Activated CD4-positive, alpha-beta T cell treated with anti-CD3 and anti-CD28 coated beads, Interleukin-2, amount 10 ng/mL, durations not matched to agents 24 days and 14 days (primary cell): ENCODE data around the gene SELENOF. TPM values are rescaled to one million over a fixed set of nuclear protein-coding genes. Genes with fewer than 3 reads are reported as not detected.
A peak's percentile ranks its signal among the peaks of the same experiment; 100 is the strongest.
"Not testable (repeated sequence)": the region's sequence is repeated elsewhere in the genome, so short reads cannot be mapped to it uniquely, and the experiment has no call there.

Source experiments
- DNase-seq: peaks from one replicate; pipeline ENCODE4 v3.0.0; 2022
- H3K27ac Mint-ChIP-seq: one replicate; pipeline ENCODE4 v1.8.0; 2022; ENCODE audit warnings: mild to moderate bottlenecking, mixed read lengths
- H3K27me3 Mint-ChIP-seq: one replicate; pipeline ENCODE4 v1.8.0; 2022; ENCODE audit warnings: mixed read lengths
- H3K36me3 Mint-ChIP-seq: one replicate; pipeline ENCODE4 v1.8.0; 2022; ENCODE audit warnings: low read depth, mild to moderate bottlenecking, mixed read lengths
- H3K4me1 Mint-ChIP-seq: one replicate; pipeline ENCODE4 v1.8.0; 2021; ENCODE audit warnings: mixed read lengths
- H3K4me3 Mint-ChIP-seq: one replicate; pipeline ENCODE4 v1.8.0; 2022; ENCODE audit warnings: mild to moderate bottlenecking, moderate library complexity, mixed read lengths
- H3K9me3 Mint-ChIP-seq: one replicate; pipeline ENCODE4 v1.8.0; 2021; ENCODE audit warnings: mixed read lengths
- intact Hi-C: fragments of 100-400 bp; cut with micrococcal nuclease; formaldehyde crosslinking; loops from one replicate; pipeline ENCODE4 v1.15.1; 2023
- total RNA-seq: library from RNA; stranded (reverse); gene quantifications from 2 replicates; pipeline ENCODE4 v1.2.3, GENCODE V29; 2022

SELENOF gene
- total RNA-seq, 1 donor from 2014 or later, result 184 TPM

GRCh38 chr1:86833461-86834215, 80.3 kb downstream of the SELENOF start:
- peaks cover 4% of the 10 kb centered on the region for H3K4me1 Mint-ChIP-seq
- H3K27me3 Mint-ChIP-seq, result peaks cover 6% of the 10 kb centered on the region
- no peaks in the 10 kb centered on the region for H3K9me3 Mint-ChIP-seq
- H3K36me3 Mint-ChIP-seq, result no peaks in the 10 kb centered on the region
- intact Hi-C loops, result loop anchor here (1.0 kb wide), 2 partner anchors 132 to 251 kb away; no protein-coding TSS in a partner anchor
- H3K4me3 Mint-ChIP-seq, result no peak overlapping the region
- DNase-seq, result peak; percentile 85
- H3K27ac Mint-ChIP-seq, result no peak overlapping the region

DNA sequence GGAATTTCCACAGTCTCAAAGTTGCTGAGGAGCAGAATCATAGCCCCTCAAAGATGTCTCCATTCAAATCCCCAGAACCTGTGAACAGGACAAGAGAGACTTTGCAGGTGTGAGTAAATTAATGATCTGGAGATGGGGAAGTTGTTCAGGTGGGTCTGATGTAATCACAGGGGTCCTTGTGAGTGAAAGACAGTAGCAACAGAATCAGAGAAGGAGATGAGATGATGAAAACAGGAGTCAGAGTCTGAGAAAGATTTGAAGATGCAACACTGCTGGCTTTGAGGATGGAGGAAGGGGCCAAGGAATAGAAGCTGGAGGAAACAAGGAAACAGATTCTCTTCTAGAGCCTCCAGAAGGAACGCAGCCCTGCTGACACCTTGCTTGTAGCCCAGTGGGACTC, 81.5 kb downstream of the SELENOF start:
- Mint-ChIP-seq H3K27ac (no peak overlapping the region), H3K36me3 (no peaks in the 10 kb centered on the region), H3K4me3 (no peak overlapping the region), H3K27me3 (peaks cover 6% of the 10 kb centered on the region), H3K9me3 (no peaks in the 10 kb centered on the region), H3K4me1 (peaks cover 4% of the 10 kb centered on the region)
- DNase-seq, result no peak
- intact Hi-C loops, result no loop called here

DNA sequence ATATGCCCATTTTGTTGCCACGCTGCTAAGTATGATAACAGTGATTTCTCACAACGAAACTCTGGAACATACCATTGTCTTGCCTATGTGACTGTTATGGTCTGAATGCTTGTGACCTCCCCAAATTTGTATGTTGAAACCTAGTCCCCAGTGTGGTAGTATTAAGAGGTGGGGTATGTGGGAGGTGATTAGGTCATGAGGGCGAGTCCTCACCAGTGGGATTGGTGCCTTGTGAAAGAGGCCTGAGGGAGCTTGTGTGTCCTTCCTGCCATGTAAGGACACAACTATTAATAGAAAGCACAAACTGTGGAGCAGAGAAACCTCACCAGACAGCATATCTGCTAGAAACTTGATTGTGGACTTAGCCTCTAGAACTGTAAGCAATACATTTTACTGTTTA, 84.6 kb downstream of the SELENOF start:
- intact Hi-C loops, result no loop called here
- peaks cover 4% of the 10 kb centered on the region for H3K27me3 Mint-ChIP-seq

GRCh38 chr1:86828024-86828423, 85.9 kb downstream of the SELENOF start:
- peaks cover 5% of the 10 kb centered on the region for H3K27me3 Mint-ChIP-seq
- H3K36me3 Mint-ChIP-seq, result no peaks in the 10 kb centered on the region
- intact Hi-C loops, result no loop called here
- no peak overlapping the region for H3K27ac Mint-ChIP-seq
- no peak for DNase-seq
- no peak overlapping the region for H3K4me3 Mint-ChIP-seq
- H3K9me3 Mint-ChIP-seq, result no peaks in the 10 kb centered on the region
- H3K4me1 Mint-ChIP-seq, result no peaks in the 10 kb centered on the region

More for the DNA sequence above, 84.6 kb downstream of the SELENOF start:
- H3K4me1 Mint-ChIP-seq, result peaks cover 4% of the 10 kb centered on the region
- no peak overlapping the region for H3K27ac Mint-ChIP-seq
- no peak for DNase-seq
- H3K36me3 Mint-ChIP-seq, result no peaks in the 10 kb centered on the region
- H3K9me3 Mint-ChIP-seq, result no peaks in the 10 kb centered on the region
- H3K4me3 Mint-ChIP-seq, result no peak overlapping the region

- Mint-ChIP-seq H3K36me3 (no peaks in the 10 kb centered on the region), H3K4me1 (no peaks in the 10 kb centered on the region), H3K27ac (no peak overlapping the region), H3K4me3 (no peak overlapping the region), H3K9me3 (no peaks in the 10 kb centered on the region), H3K27me3 (peaks cover 11% of the 10 kb centered on the region)
- intact Hi-C loops, result no loop called here
- no peak for DNase-seq
Measured at GRCh38 chr1:86826856-86827255, 87.1 kb downstream of the SELENOF start.

- Mint-ChIP-seq H3K4me3 (no peak overlapping the region), H3K27ac (no peak overlapping the region), H3K36me3 (no peaks in the 10 kb centered on the region), H3K4me1 (no peaks in the 10 kb centered on the region), H3K27me3 (peaks cover 15% of the 10 kb centered on the region), H3K9me3 (no peaks in the 10 kb centered on the region)
- DNase-seq, result no peak
- intact Hi-C loops, result no loop called here
Measured at GRCh38 chr1:86825319-86825718, 88.6 kb downstream of the SELENOF start.

DNA sequence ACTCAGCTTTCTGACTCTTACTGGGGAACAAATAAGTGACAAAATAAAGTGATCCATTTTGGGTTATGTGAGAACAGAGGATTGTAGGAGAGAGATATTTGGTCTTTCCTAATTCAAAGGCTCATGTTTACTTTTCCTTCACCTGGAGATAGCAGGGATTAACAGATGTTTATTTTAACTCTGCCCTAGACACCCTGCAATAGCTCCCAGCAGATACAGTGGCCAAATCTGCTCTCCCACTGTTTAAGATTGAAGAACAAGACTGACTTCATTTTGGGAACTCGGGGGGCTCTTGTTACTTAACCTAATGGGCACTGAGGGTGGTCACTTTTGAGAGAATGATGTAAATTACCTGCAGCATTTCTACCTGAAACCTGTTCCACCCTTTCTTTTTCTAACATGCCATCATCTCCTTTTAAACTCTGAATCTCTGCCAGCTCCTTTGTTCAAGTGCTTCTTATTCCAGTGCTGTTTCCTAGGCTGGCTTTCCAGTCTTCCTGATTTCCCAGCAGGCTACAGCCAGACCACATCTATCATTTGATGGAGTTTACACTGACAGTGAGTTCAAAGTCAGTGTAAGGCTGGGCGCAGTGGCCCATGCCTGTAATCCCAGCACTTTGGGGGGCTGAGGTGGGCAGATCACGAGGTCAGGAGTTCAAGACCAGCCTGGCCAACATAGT, 90.0 kb downstream of the SELENOF start:
- no peak overlapping the region for H3K4me3 Mint-ChIP-seq
- H3K27ac Mint-ChIP-seq, result no peak overlapping the region
- H3K9me3 Mint-ChIP-seq, result peaks cover 4% of the 10 kb centered on the region
- intact Hi-C loops, result no loop called here
- H3K36me3 Mint-ChIP-seq, result no peaks in the 10 kb centered on the region
- no peak for DNase-seq
- no peaks in the 10 kb centered on the region for H3K4me1 Mint-ChIP-seq
- peaks cover 17% of the 10 kb centered on the region for H3K27me3 Mint-ChIP-seq

- H3K9me3 Mint-ChIP-seq, result peaks cover 4% of the 10 kb centered on the region
- no peak overlapping the region for H3K4me3 Mint-ChIP-seq
- no peaks in the 10 kb centered on the region for H3K4me1 Mint-ChIP-seq
- intact Hi-C loops, result no loop called here
- peaks cover 17% of the 10 kb centered on the region for H3K27me3 Mint-ChIP-seq
- H3K36me3 Mint-ChIP-seq, result no peaks in the 10 kb centered on the region
- H3K27ac Mint-ChIP-seq, result no peak overlapping the region
- no peak for DNase-seq
Measured at GRCh38 chr1:86823386-86823785, 90.5 kb downstream of the SELENOF start.

- no peaks in the 10 kb centered on the region for H3K36me3 Mint-ChIP-seq
- H3K9me3 Mint-ChIP-seq, result peaks cover 4% of the 10 kb centered on the region
- no peak overlapping the region for H3K27ac Mint-ChIP-seq
- peaks cover 17% of the 10 kb centered on the region for H3K27me3 Mint-ChIP-seq
- no peak for DNase-seq
- H3K4me3 Mint-ChIP-seq, result no peak overlapping the region
- intact Hi-C loops, result no loop called here
- no peaks in the 10 kb centered on the region for H3K4me1 Mint-ChIP-seq
Measured at GRCh38 chr1:86822459-86822858, 91.5 kb downstream of the SELENOF start.

DNA sequence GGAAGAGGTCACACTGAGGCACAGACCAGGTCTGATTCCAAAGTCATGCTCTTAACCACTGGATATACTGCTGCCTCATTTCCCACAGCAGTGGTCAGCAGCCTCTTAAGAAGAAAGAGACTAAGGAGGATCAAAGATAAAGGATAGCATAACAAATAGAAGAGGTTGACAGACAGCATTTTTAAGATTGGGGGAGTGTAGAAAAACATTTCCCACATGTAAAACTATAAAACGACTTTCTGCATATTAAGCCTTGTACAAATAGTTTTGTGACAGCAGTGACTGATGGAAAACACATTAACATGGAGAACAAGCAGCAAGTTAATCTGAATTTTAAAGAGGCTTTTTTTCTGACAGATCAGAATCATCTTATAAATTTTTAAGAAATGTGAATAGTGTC, 92.0 kb downstream of the SELENOF start:
- Mint-ChIP-seq H3K4me3 (no peak overlapping the region), H3K9me3 (peaks cover 4% of the 10 kb centered on the region), H3K27me3 (peaks cover 18% of the 10 kb centered on the region), H3K4me1 (no peaks in the 10 kb centered on the region), H3K27ac (no peak overlapping the region), H3K36me3 (no peaks in the 10 kb centered on the region)
- intact Hi-C loops, result no loop called here
- no peak for DNase-seq

- H3K4me1 Mint-ChIP-seq, H3K9me3 Mint-ChIP-seq, intact Hi-C loops, DNase-seq, H3K36me3 Mint-ChIP-seq, H3K4me3 Mint-ChIP-seq, H3K27ac Mint-ChIP-seq: not testable (repeated sequence)
- peaks cover 17% of the 10 kb centered on the region for H3K27me3 Mint-ChIP-seq
Measured at GRCh38 chr1:86819970-86820369, 94.0 kb downstream of the SELENOF start.

DNA sequence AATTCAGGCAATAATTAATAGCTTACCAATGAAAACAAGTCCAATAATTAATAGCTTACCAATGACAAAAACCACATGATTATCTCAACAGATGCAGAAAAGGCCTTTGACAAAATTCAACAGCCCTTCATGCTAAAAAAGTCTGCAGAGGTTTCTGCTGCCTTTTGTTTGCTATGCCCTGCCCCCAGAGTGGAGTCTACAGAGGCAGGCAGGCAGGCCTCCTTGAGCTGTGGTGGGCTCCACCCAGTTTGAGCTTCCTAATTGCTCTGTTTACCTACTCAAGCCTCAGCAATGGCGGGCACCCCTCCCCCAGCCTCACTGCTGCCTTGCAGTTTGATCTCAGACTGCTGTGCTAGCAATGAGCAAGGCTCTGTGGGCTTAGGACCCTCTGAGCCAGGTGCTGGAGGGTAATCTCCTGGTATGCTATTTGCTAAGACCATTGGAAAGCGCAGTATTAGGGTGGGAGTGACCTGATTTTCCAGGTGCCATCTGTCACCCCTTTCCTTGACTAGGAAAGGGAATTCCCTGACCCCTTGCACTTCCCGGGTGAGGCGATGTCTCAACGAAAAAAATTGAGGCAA, 96.6 kb downstream of the SELENOF start:
- intact Hi-C loops, result not testable (repeated sequence)

GRCh38 chr1:86814118-86814517, 99.8 kb downstream of the SELENOF start:
- H3K27me3 Mint-ChIP-seq, intact Hi-C loops, H3K36me3 Mint-ChIP-seq, DNase-seq, H3K9me3 Mint-ChIP-seq, H3K27ac Mint-ChIP-seq, H3K4me1 Mint-ChIP-seq, H3K4me3 Mint-ChIP-seq: not testable (repeated sequence)

More for the DNA sequence above, 96.6 kb downstream of the SELENOF start:
- peaks cover 10% of the 10 kb centered on the region for H3K27me3 Mint-ChIP-seq
- H3K9me3 Mint-ChIP-seq, DNase-seq, H3K27ac Mint-ChIP-seq, H3K4me1 Mint-ChIP-seq, H3K36me3 Mint-ChIP-seq, H3K4me3 Mint-ChIP-seq: not testable (repeated sequence)
